Epidermal melanocyte (primary cell): Measurements from ENCODE around the gene ARPP19.
"Not testable (repeated sequence)": the region's sequence is repeated elsewhere in the genome, so short reads cannot be mapped to it uniquely, and the experiment has no call there.

ENCODE experiments used
- DNase-seq: peaks from one replicate; pipeline ENCODE4 v3.0.0; 2011; ENCODE audit warnings: low spot score; ENCODE audit not compliant: insufficient read length

ARPP19 gene

GRCh38 chr15:52568601-52569585 lies at the start of gene ARPP19:
Gene ARPP19, minus strand, starts transcription at chr15:52569030. Its CDS starts 138 bp downstream, at chr15:52568892.
- peak; percentile 77 for DNase-seq

GRCh38 chr15:52617026-52617425 lies 48.2 kb upstream of the ARPP19 start:
- DNase-seq = no peak

DNA sequence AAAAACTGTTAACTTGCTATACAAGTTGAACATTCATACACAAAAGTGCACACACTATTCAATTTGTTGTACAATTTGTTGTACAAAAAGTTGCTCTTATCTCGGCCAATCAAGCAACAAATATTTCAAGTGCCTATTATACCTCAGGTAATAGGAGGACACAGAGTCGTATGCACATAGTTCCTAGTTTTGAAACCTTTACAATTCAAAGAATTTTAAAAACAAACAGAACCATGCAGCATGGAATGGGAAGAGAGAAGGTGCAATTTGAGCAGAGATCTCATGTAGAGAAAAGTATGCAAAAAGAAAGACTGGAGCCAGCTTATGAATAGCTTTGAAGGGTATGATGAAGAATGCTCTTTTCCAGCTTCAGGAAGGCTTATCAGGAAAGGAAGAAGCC lies 46.5 kb upstream of the ARPP19 start:
- no peak for DNase-seq

GRCh38 chr15:52609593-52609992 lies 40.8 kb upstream of the ARPP19 start:
- DNase-seq = no peak

DNA sequence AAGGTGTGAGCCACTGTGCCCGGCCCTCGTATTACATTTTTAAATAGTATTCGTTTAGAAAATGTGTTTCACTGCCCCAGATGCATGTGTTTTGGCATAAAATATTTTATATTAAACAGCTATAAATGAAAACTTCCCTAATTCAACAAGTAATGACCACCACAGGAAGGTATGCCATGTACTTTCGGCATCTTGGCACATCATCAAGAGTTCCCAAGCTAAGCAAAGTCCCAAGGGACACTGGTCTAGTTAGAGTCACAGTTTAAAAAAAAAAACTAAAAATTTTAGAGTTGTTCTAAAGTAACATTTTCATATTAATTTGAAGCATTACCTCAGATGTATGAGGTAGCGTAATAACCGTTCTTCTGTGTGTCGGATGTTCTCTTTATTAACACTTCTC lies 15.6 kb upstream of the ARPP19 start:
- no peak for DNase-seq

DNA sequence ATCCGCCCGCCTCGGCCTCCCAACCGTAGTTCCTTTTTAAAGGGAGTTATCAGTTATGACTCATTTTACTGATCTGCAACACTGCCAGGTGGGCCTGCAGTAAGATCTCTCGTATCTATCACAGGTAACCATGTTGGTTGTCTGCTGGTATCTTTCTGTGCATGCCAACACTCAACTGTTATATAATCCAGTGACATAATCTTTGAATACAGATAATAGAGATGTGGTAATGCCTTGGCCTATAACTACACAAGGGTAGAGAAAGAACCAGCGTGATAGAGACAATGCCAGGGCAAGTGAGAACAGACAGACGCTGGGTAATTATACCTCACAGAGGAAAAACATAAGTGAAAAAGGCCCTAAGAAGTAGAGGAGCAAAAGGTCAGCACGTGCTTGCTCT lies 11.0 kb upstream of the ARPP19 start:
- no peak for DNase-seq

DNA sequence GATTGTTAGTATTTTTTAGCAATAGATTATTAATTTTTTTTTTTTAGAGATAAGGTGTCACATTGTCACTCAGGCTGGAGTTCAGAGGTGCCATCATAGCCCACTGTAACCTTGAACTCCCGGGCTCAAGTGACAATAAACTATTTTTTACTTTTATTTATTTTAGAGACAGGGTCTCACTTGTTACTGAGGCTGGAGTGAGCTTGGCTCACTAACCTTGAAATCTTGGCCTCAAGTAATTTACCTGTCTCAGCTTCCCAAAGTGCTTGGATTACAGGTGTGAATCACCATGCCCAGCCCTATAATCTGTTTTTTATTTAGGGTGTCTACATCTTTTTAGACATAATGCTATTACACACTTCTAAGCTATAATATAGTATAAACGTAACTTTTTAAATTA lies 7.9 kb upstream of the ARPP19 start:
- DNase-seq = no peak

GRCh38 chr15:52575573-52575972 lies 6.7 kb upstream of the ARPP19 start:
- DNase-seq = not testable (repeated sequence)

DNA sequence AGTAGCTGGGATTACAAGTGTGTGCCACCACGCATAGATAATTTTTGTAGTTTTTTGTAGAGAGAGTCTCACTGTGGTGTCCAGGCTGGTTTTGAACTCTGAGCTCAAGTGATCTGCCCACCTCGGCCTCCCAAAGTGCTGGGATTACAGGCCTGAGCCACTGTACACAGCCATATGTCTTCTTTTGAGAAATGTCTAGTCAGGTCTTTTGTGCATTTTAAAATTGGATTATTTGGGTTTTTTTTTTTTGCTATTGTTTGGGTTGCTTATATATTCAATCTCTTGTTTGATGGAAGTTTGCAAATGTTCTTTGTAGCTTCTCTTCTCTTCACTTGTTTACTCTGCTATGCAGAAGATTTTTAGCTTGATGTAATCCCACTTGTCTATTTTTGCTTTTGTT lies 6.2 kb upstream of the ARPP19 start:
- DNase-seq = no peak

DNA sequence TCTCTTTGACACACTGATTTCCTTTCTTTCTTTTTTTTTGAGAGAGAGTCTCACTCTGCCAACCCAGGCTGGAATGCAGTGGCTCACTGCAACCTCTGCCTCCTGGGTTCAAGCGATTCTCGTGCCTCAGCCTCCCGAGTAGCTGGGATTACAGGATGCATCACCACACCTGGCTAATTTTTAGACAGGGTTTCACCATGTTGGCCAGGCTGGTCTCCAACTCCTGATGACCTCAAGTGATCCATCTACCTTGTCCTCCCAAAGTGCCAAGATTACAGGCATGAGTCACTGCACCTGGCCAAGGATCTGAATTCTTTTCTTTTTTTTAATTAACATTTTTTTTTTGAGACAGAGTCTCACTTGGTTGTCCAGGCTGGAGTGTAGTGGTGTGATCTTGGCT lies 5.8 kb upstream of the ARPP19 start:
- DNase-seq = not testable (repeated sequence)

DNA sequence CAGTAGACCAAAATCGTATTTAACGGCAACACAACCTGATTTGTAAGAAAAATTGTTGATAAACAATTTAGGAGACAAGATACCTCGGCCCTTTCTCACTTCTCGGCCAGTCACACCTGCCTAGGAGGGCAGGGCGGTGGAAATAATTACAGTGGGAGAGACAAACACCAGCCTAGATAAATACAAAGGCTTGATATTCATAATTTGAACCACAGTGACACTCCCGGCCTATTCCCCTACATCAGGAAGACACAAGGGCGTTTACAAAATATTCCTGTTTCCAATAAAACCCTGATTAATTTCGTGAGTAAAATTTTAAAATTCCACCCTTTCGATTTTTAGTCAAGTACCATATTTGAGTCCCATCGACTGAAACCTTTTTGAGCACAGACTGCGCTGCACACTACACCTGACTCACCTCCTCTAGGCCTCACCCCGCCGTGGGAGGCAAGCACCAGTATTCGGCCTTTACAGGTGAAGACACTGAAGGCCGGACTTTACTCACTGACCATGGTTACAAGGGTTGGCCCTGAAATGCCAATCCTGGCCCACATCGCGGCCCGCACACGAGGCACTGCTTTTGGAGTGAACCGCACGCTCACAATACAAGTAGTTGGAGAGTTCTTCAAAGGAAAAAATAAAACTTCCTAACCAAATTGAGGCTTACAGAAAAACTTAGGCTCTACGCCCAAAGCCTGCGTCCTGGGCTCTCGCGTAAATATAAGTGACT lies 794 bp downstream of the ARPP19 start:
- no peak for DNase-seq

- no peak for DNase-seq
These were observed 1.9 kb downstream of the ARPP19 start for GRCh38 chr15:52566889-52567288.

GRCh38 chr15:52565417-52566358 lies 3.1 kb downstream of the ARPP19 start:
- not testable (repeated sequence) for DNase-seq

DNA sequence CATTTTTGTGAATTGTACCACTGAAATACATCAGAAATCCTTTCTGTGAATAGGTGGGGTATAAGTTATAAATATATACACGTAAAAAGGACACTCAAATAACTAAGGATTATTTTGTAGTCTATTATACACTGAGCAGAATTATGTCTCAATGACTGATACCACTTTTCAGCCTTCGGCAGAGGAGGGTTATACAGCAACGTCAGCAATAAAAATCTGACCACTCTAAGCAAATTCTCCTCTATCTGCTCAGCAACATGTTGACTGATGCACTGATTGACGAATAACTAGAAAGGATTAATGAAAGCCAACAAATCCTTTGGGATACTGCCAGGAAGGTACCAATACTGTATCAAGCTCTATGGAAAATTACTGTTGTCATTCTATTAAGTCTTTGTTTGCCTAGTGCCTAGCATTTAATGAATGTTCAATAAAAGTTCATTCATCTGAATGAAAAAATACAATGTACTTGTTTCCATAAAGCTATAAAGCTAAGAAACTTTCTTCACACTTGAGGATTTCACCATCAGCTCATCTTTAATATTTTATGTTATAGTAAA lies 5.2 kb downstream of the ARPP19 start:
- DNase-seq = no peak

- DNase-seq = no peak
These were observed 9.3 kb downstream of the ARPP19 start for GRCh38 chr15:52559575-52559974.

- no peak for DNase-seq
These were observed 9.8 kb downstream of the ARPP19 start for GRCh38 chr15:52559022-52559421.

GRCh38 chr15:52558196-52558595 lies 10.6 kb downstream of the ARPP19 start:
- no peak for DNase-seq

DNA sequence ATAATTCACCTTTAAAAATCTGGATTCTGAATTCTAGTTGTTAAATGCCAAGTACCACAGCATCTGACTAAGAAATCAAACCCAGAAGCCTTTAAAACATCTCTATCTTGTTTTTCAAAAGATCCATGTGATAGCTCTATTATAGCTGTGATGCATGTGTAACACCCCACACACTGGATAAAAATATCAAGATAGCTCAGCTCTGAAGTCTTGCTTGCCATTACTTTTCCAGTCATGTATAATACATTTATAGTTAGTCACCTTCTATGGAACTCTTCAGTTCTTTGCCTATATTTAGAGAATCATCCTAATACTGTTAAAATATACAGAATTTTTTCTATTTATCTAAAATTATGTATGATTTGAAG lies 11.6 kb downstream of the ARPP19 start:
- no peak for DNase-seq

DNA sequence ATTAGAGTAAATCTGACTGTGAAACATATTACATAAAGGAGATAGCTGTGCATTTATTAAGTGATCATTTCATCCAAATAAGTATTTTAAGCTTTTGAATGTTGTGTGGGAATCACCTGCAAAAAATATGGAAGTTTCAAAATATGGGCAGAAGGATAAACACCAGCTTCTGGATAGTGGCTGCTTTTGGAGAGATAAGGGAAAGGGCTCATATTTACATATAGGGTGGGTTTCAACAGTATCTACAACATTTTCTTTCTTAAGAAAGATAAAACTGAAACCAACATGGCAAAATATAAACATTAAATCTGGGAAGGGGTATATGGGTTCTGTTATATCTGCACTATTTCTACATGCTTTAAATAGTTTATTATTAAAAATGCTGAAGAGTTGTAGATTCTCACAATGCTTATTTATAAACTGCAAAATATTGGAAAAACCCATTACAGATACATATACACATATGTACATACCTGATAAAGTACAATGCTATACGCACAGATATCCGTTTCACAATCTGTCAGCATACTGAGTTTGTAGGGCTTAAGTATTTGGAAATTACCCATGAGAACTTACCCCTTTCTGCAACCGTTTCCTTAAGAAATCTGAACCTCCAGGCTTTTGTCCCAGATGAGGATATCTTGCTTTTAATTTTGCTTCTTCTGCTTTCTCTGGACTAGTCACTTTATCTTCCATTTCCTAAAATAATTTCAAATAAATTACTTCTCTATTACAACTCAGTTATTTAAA lies 12.1 kb downstream of the ARPP19 start:
- DNase-seq = no peak

DNA sequence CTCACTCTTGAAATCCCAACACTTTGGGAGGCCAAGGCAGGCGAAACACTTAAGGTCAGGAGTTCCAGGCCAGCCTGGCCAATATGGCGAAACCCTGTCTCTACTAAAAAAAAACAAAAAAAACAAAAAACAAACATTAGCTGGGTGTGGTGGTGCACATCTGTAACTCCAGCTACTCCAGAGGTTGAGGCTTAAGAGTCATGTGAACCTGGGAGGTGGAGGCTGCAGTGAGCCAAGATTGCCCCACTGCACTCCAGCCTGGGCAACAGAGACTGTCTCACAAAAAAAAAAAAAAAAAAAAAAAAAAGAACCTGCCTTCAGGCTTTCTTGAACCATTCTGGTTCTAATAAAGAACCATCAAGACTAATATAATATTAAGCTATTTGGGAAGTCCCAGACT lies 16.5 kb downstream of the ARPP19 start:
- no peak for DNase-seq
